ENCODE results near the gene OR4D10. TPM values are rescaled to one million over a fixed set of nuclear protein-coding genes. Genes with fewer than 3 reads are reported as not detected.

Gene OR4D10
- total and polyA plus RNA-seq, 2 of the 8 experiments (the other 6 are each of a cell fraction or from before 2014, with no cell fraction given), result not detected

DNA sequence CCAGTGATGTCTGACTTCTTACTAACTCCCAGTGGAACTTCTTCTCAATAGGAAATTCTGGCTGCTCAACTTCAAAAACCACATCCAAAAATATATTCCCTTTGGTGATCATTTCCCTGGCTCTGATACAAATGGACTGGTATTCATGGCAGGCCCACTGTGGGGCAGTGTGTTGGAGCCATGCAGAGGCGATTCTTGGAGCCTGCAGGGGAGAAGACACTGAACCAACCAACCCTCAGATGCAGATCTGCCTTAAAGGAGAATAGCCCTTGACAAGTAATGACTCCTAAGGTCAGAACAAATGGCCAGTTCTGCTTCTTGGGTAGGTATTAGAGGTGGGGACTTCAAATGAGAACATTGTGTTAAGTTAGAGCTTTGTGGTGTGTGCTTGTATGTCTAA lies 50.4 kb downstream of the OR4D10 start:
- no peak overlapping the region for H4K91ac ChIP-seq (replicated peaks; ENCODE audit: insufficient read length, low read length)
- no peak overlapping the region for H3K4ac ChIP-seq (replicated peaks; ENCODE audit: insufficient read length, low read depth, low read length)
- FAIRE-seq (no peak), DNase-seq (ENCODE audit: low read depth in 1 of 2, low spot score in 2 of 2) (no peak)
- no peak overlapping the region for H2BK20ac ChIP-seq (ENCODE audit: low read length)
- 50% methylated on average over 1 of the region's 1 CpG; no CpG with 5 or more reads in 1 of the 2 experiments for WGBS, 2 experiments (ENCODE audit: extremely low coverage in 1 of 2, insufficient coverage in 1 of 2, insufficient read length in 1 of 2, insufficient replicate concordance in 2 of 2, low coverage in 1 of 2, low lambda C conversion rate in 2 of 2, missing lambda C conversion rate in 1 of 2)
- H3K4me3 ChIP-seq (ENCODE audit: extremely low read depth in 1 of 4, insufficient read depth in 2 of 4, low read depth in 3 of 4, low read length in 4 of 4), result no peak overlapping the region
- no peak overlapping the region for H2BK5ac ChIP-seq (ENCODE audit: low read depth, low read length)
- no peak overlapping the region for H3K23ac ChIP-seq (ENCODE audit: insufficient read length)
- H3K4me2 ChIP-seq (ENCODE audit: insufficient read depth in 1 of 2, low read depth in 2 of 2, low read length in 2 of 2), result no peak overlapping the region
- H3K18ac ChIP-seq (ENCODE audit: extremely low read depth, low read length), result no peak overlapping the region
- no peak overlapping the region for H2BK120ac ChIP-seq (replicated peaks; ENCODE audit: low read depth, low read length)
- TF ChIP-seq, protein P1, sequence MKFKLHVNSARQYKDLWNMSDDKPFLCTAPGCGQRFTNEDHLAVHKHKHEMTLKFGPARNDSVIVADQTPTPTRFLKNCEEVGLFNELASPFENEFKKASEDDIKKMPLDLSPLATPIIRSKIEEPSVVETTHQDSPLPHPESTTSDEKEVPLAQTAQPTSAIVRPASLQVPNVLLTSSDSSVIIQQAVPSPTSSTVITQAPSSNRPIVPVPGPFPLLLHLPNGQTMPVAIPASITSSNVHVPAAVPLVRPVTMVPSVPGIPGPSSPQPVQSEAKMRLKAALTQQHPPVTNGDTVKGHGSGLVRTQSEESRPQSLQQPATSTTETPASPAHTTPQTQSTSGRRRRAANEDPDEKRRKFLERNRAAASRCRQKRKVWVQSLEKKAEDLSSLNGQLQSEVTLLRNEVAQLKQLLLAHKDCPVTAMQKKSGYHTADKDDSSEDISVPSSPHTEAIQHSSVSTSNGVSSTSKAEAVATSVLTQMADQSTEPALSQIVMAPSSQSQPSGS (IDR thresholded peaks at IDR 0.05; ENCODE audit: low read length), result no peak
- no peak for TF ChIP-seq EZH2 (IDR thresholded peaks at IDR 0.05; ENCODE audit: low read depth, low read length, severe bottlenecking)
- TF ChIP-seq RAD21 (IDR thresholded peaks at IDR 0.05 in 1 of 2, conservative IDR thresholded peaks at IDR 0.05 in 1 of 2; ENCODE audit: low read depth in 2 of 2, low read length in 2 of 2), result 0 out of 4 replicates have a peak, but pooled peaks of 1 of the 2 experiments have one; percentile 11
- TF ChIP-seq TAF1 (IDR thresholded peaks at IDR 0.05; ENCODE audit: low read depth, low read length), result no peak
- TF ChIP-seq, protein P2, sequence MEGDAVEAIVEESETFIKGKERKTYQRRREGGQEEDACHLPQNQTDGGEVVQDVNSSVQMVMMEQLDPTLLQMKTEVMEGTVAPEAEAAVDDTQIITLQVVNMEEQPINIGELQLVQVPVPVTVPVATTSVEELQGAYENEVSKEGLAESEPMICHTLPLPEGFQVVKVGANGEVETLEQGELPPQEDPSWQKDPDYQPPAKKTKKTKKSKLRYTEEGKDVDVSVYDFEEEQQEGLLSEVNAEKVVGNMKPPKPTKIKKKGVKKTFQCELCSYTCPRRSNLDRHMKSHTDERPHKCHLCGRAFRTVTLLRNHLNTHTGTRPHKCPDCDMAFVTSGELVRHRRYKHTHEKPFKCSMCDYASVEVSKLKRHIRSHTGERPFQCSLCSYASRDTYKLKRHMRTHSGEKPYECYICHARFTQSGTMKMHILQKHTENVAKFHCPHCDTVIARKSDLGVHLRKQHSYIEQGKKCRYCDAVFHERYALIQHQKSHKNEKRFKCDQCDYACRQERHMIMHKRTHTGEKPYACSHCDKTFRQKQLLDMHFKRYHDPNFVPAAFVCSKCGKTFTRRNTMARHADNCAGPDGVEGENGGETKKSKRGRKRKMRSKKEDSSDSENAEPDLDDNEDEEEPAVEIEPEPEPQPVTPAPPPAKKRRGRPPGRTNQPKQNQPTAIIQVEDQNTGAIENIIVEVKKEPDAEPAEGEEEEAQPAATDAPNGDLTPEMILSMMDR (IDR thresholded peaks at IDR 0.05; ENCODE audit: control extremely low read depth in 1 of 3, insufficient read depth in 1 of 3, low read depth in 1 of 3, low read length in 3 of 3), result peak in 1 of 3 experiments; percentile 34; a peak in 1 of 4 replicates
- no peak for TF ChIP-seq GTF2F1 (IDR thresholded peaks at IDR 0.05; ENCODE audit: borderline replicate concordance, low read depth, low read length)
- no peak overlapping the region for H3K14ac ChIP-seq (ENCODE audit: insufficient read length)
- no peak overlapping the region for H2AK5ac ChIP-seq (ENCODE audit: low read depth, low read length)
- no peaks in the 10 kb centered on the region for H3K27me3 ChIP-seq (replicated peaks in 1 of 4; ENCODE audit: control insufficient read depth in 3 of 4, extremely low read depth in 1 of 4, insufficient read depth in 3 of 4, low read length in 3 of 4)
- H3K23me2 ChIP-seq (ENCODE audit: low read depth, low read length), result no peaks in the 10 kb centered on the region
- H2AFZ ChIP-seq (ENCODE audit: low read length), result no peak overlapping the region
- H3K79me2 ChIP-seq (ENCODE audit: control insufficient read depth in 1 of 2, insufficient read depth in 2 of 2, low read length in 2 of 2), result no peaks in the 10 kb centered on the region
- no peak overlapping the region for H2BK12ac ChIP-seq (ENCODE audit: low read depth, low read length)
- H3K9me3 ChIP-seq (ENCODE audit: insufficient read depth in 2 of 2, low read depth in 1 of 2, low read length in 1 of 2), result no peaks in the 10 kb centered on the region
- H2BK15ac ChIP-seq (ENCODE audit: low read length), result no peak overlapping the region
- H4K8ac ChIP-seq (ENCODE audit: extremely low read depth, insufficient read depth, low read length), result no peak overlapping the region
- H4K20me1 ChIP-seq (replicated peaks in 1 of 2; ENCODE audit: control insufficient read depth in 1 of 2, insufficient read depth in 2 of 2, low read length in 2 of 2), result no peaks in the 10 kb centered on the region
- H3K27ac ChIP-seq (ENCODE audit: low read depth, low read length), result no peak overlapping the region
- no peak overlapping the region for H3K56ac ChIP-seq (replicated peaks; ENCODE audit: insufficient read length, low read depth, low read length)
- H3K79me1 ChIP-seq (ENCODE audit: low read depth, low read length), result no peaks in the 10 kb centered on the region
- POLR2A ChIA-PET (ENCODE audit: partially characterized antibody), result no interaction called here
- peaks cover 2 to 9% (median 6%) of the 10 kb centered on the region in 4 experiments; a peak in 4 of 7 replicates for H3K4me1 ChIP-seq (replicated peaks in 1 of 4; ENCODE audit: control insufficient read depth in 3 of 4, insufficient read depth in 4 of 4, low read length in 3 of 4)
- H4K5ac ChIP-seq (ENCODE audit: insufficient read length, low read depth, low read length), result no peak overlapping the region
- no peak overlapping the region for H3K9ac ChIP-seq (replicated peaks in 1 of 4; ENCODE audit: extremely low read depth in 1 of 4, low read depth in 3 of 4, low read length in 3 of 4)
- H3K36me3 ChIP-seq (ENCODE audit: control insufficient read depth in 2 of 4, insufficient read depth in 4 of 4, low read length in 3 of 4), result no peaks in the 10 kb centered on the region
- CTCF ChIA-PET (ENCODE audit: partially characterized antibody), result interaction anchor here (1.3 kb wide), 2 partner anchors 14 kb away, joined by 3 to 4 read pairs; no protein-coding TSS in a partner anchor
